Chondrocyte (in vitro differentiated cells): ENCODE data around the gene FOXD2. TPM values are rescaled to one million over a fixed set of nuclear protein-coding genes. Genes with fewer than 3 reads are reported as not detected.

Experiments
- DNase-seq: peaks from one replicate; pipeline ENCODE4 v3.0.0; 2021; ENCODE audit warnings: mixed read lengths, low spot score
- H3K27ac Mint-ChIP-seq: one replicate; pipeline ENCODE4 v1.8.0; 2021; ENCODE audit warnings: mild to moderate bottlenecking, moderate library complexity, mixed read lengths; ENCODE audit not compliant: unreplicated experiment
- H3K27me3 Mint-ChIP-seq: 2 replicates; pipeline ENCODE4 v1.8.0; 2021; ENCODE audit warnings: low read depth, mixed read lengths
- H3K36me3 Mint-ChIP-seq: 2 replicates; pipeline ENCODE4 v1.8.0; 2021; ENCODE audit warnings: low read depth, mixed read lengths
- H3K4me1 Mint-ChIP-seq: 2 replicates; pipeline ENCODE4 v1.8.0; 2021; ENCODE audit warnings: low read depth, mild to moderate bottlenecking, mixed read lengths
- H3K4me3 Mint-ChIP-seq: one replicate; pipeline ENCODE4 v1.8.0; 2021; ENCODE audit warnings: mild to moderate bottlenecking, moderate library complexity, mixed read lengths; ENCODE audit not compliant: unreplicated experiment
- H3K9me3 Mint-ChIP-seq: 2 replicates; pipeline ENCODE4 v1.8.0; 2021; ENCODE audit warnings: low read depth, mixed read lengths
- CTCF ChIP-seq: fragments of 200-600 bp; sonication (generic); IDR thresholded peaks from 2 replicates; pipeline ENCODE4 v1.5.0; 2021; ENCODE audit warnings: antibody characterized with exemption, mild to moderate bottlenecking, moderate library complexity
- total RNA-seq: library from RNA; stranded (reverse); gene quantifications from 3 replicates; pipeline ENCODE4 v1.2.1, GENCODE V29; 2021

The FOXD2 gene
- total RNA-seq, 1 donor from 2014 or later = 1.0 TPM

GRCh38 chr1:47478090-47478489, 40.2 kb downstream of the FOXD2 start:
- peaks cover 3% of the 10 kb centered on the region for H3K9me3 Mint-ChIP-seq
- H3K27ac Mint-ChIP-seq = peak overlapping the region; percentile 69
- peaks cover 18% of the 10 kb centered on the region for H3K4me1 Mint-ChIP-seq
- DNase-seq = no peak
- H3K4me3 Mint-ChIP-seq = no peak overlapping the region
- H3K27me3 Mint-ChIP-seq = peaks cover 20% of the 10 kb centered on the region
- H3K36me3 Mint-ChIP-seq = peaks cover 1% of the 10 kb centered on the region
- no peak for TF ChIP-seq CTCF

- DNase-seq = no peak
- TF ChIP-seq CTCF = no peak
- H3K27me3 Mint-ChIP-seq = peaks cover 20% of the 10 kb centered on the region
- no peak overlapping the region for H3K4me3 Mint-ChIP-seq
- H3K4me1 Mint-ChIP-seq = peaks cover 15% of the 10 kb centered on the region
- no peak overlapping the region for H3K27ac Mint-ChIP-seq
- peaks cover 3% of the 10 kb centered on the region for H3K9me3 Mint-ChIP-seq
- peaks cover 1% of the 10 kb centered on the region for H3K36me3 Mint-ChIP-seq
Measured at GRCh38 chr1:47479664-47480063, 41.8 kb downstream of the FOXD2 start.

- H3K27ac Mint-ChIP-seq = no peak overlapping the region
- DNase-seq = no peak
- peaks cover 15% of the 10 kb centered on the region for H3K27me3 Mint-ChIP-seq
- H3K36me3 Mint-ChIP-seq = peaks cover 1% of the 10 kb centered on the region
- H3K4me1 Mint-ChIP-seq = peaks cover 15% of the 10 kb centered on the region
- TF ChIP-seq CTCF = no peak
- peaks cover 3% of the 10 kb centered on the region for H3K9me3 Mint-ChIP-seq
- no peak overlapping the region for H3K4me3 Mint-ChIP-seq
Measured at GRCh38 chr1:47481936-47482335, 44.1 kb downstream of the FOXD2 start.

DNA sequence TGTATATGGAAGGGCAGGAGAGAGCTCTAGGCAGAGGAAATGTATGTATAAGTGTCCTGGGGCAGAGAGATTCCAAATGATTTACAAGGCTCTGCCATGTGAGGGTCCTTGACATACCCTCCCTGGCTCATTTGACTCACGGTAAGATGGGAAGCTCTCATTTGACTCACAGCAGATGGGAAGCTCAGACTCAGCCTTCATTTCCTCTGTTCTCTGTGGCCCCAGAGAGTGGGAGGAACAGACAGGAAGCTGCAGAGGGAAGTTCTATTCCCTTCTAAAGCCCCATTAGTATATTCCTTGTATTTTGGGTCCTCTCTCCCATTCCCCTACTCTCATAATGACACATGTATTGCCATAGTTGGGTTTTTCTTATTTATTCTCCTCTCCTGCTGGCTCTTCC, 44.9 kb downstream of the FOXD2 start:
- peaks cover 14% of the 10 kb centered on the region for H3K27me3 Mint-ChIP-seq
- no peak for TF ChIP-seq CTCF
- no peak overlapping the region for H3K27ac Mint-ChIP-seq
- DNase-seq = no peak
- H3K36me3 Mint-ChIP-seq = no peaks in the 10 kb centered on the region
- H3K9me3 Mint-ChIP-seq = no peaks in the 10 kb centered on the region
- H3K4me1 Mint-ChIP-seq = peaks cover 11% of the 10 kb centered on the region
- no peak overlapping the region for H3K4me3 Mint-ChIP-seq

- Mint-ChIP-seq H3K4me1 (peaks cover 2% of the 10 kb centered on the region), H3K4me3 (no peak overlapping the region), H3K27ac (no peak overlapping the region), H3K36me3 (no peaks in the 10 kb centered on the region), H3K27me3 (peaks cover 14% of the 10 kb centered on the region), H3K9me3 (no peaks in the 10 kb centered on the region)
- no peak for DNase-seq
- no peak for TF ChIP-seq CTCF
Measured at GRCh38 chr1:47483651-47484050, 45.8 kb downstream of the FOXD2 start.
